SK-N-SH treated with all-trans-retinoic acid at 6 μM for 48 hours (cell line): ENCODE data around the gene S100A4.

Experiments
- ARNTL ChIP-seq: fragments of 450-650 bp; formaldehyde crosslinking; IDR thresholded peaks from 2 replicates; pipeline ENCODE4 v1.5.0; 2020; ENCODE audit warnings: low read depth, mild to moderate bottlenecking, moderate library complexity, borderline replicate concordance
- BACH2 ChIP-seq: fragments of 250-450 bp; sonication (Bioruptor Pico); IDR thresholded peaks from 2 replicates; pipeline ENCODE4 v1.9.0; 2021; ENCODE audit warnings: mild to moderate bottlenecking, borderline replicate concordance
- RARB ChIP-seq: fragments of 250-450 bp; sonication (Bioruptor Pico); IDR thresholded peaks from 2 replicates; pipeline ENCODE4 v1.8.0; 2021; ENCODE audit warnings: mild to moderate bottlenecking, moderate library complexity
- SNAI2 ChIP-seq: fragments of 250-450 bp; sonication (Bioruptor Pico); IDR thresholded peaks from 2 replicates; pipeline ENCODE4 v1.5.0; 2020; ENCODE audit warnings: mild to moderate bottlenecking, moderate library complexity
- TSHZ2 ChIP-seq: fragments of 250-450 bp; sonication (Bioruptor Pico); IDR thresholded peaks from 2 replicates; pipeline ENCODE4 v1.5.0; 2020; ENCODE audit warnings: mild to moderate bottlenecking, moderate library complexity
- ZNF70 ChIP-seq: fragments of 450-650 bp; formaldehyde crosslinking; IDR thresholded peaks from 2 replicates; pipeline ENCODE4 v1.5.0; 2020; ENCODE audit warnings: mild to moderate bottlenecking, moderate library complexity

- TF ChIP-seq ARNTL (CRISPR knock-in tag) (no peak), BACH2 (no peak), RARB (CRISPR knock-in tag) (no peak), SNAI2 (CRISPR knock-in tag) (no peak), TSHZ2 (CRISPR knock-in tag) (no peak), ZNF70 (CRISPR knock-in tag) (no peak)
These were observed 22.2 kb upstream of the S100A4 start for GRCh38 chr1:153567621-153568366.
